Osteoblast (primary cell): ENCODE results near the gene UQCC2. TPM values are rescaled to one million over a fixed set of nuclear protein-coding genes. Genes with fewer than 3 reads are reported as not detected.
A peak's percentile ranks its signal among the peaks of the same experiment; 100 is the strongest.

Experiments used
- DNase-seq: peaks from one replicate; pipeline ENCODE4 v3.0.0; 2011; ENCODE audit warnings: low spot score, mixed read lengths; ENCODE audit not compliant: insufficient read length; ENCODE audit errors: missing footprints
- H2AFZ ChIP-seq: 2 replicates; pipeline ENCODE4 v1.6.0; 2011; ENCODE audit warnings: mild to moderate bottlenecking, low read length
- H3K27ac ChIP-seq: 2 replicates; pipeline ENCODE4 v1.5.1; 2011; ENCODE audit warnings: mild to moderate bottlenecking, low read depth, low read length, moderate library complexity
- H3K27me3 ChIP-seq: 2 replicates; pipeline ENCODE4 v1.6.0; 2012; ENCODE audit warnings: mild to moderate bottlenecking, control low read depth, inconsistent platforms, low read length, moderate library complexity; ENCODE audit not compliant: insufficient read depth
- H3K36me3 ChIP-seq: 2 replicates; pipeline ENCODE4 v1.5.1; 2011; ENCODE audit warnings: mild to moderate bottlenecking, low read length, control low read depth, moderate library complexity; ENCODE audit not compliant: insufficient read depth
- H3K4me1 ChIP-seq: 2 replicates; pipeline ENCODE4 v1.5.1; 2011; ENCODE audit warnings: mild to moderate bottlenecking, low read length, control low read depth, moderate library complexity; ENCODE audit not compliant: insufficient read depth
- H3K4me2 ChIP-seq: 2 replicates; pipeline ENCODE4 v1.6.0; 2011; ENCODE audit warnings: mild to moderate bottlenecking, low read length; ENCODE audit not compliant: insufficient read depth
- H3K4me3 ChIP-seq: fragments of 200-600 bp; sonication (generic); 3 replicates; pipeline ENCODE4 v1.5.1; 2012; ENCODE audit warnings: mild to moderate bottlenecking, low read length, inconsistent platforms; ENCODE audit not compliant: insufficient read depth
- H3K79me2 ChIP-seq: 2 replicates; pipeline ENCODE4 v1.6.0; 2012; ENCODE audit warnings: mild to moderate bottlenecking, low read length, control low read depth, inconsistent platforms; ENCODE audit not compliant: insufficient read depth
- H3K9me3 ChIP-seq: 2 replicates; pipeline ENCODE4 v1.5.1; 2011; ENCODE audit warnings: low read depth, low read length, control low read depth
- H4K20me1 ChIP-seq: 2 replicates; pipeline ENCODE4 v1.6.0; 2012; ENCODE audit warnings: mild to moderate bottlenecking, low read length, control low read depth; ENCODE audit not compliant: insufficient read depth
- total RNA-seq: library from RNA; depleted of rRNA; stranded (reverse); fragments of >200 nt; gene quantifications from 2 replicates; pipeline ENCODE4 v1.2.3, GENCODE V29; 2012
- TF ChIP-seq, protein P1 (sequence below): IDR thresholded peaks from 2 replicates; pipeline ENCODE4 v1.5.1; 2011; ENCODE audit warnings: mild to moderate bottlenecking, low read depth, low read length, moderate library complexity; ENCODE audit errors: extremely low read depth

The UQCC2 gene
- total RNA-seq: 15.2 and 20.0 TPM in 2 replicates

DNA sequence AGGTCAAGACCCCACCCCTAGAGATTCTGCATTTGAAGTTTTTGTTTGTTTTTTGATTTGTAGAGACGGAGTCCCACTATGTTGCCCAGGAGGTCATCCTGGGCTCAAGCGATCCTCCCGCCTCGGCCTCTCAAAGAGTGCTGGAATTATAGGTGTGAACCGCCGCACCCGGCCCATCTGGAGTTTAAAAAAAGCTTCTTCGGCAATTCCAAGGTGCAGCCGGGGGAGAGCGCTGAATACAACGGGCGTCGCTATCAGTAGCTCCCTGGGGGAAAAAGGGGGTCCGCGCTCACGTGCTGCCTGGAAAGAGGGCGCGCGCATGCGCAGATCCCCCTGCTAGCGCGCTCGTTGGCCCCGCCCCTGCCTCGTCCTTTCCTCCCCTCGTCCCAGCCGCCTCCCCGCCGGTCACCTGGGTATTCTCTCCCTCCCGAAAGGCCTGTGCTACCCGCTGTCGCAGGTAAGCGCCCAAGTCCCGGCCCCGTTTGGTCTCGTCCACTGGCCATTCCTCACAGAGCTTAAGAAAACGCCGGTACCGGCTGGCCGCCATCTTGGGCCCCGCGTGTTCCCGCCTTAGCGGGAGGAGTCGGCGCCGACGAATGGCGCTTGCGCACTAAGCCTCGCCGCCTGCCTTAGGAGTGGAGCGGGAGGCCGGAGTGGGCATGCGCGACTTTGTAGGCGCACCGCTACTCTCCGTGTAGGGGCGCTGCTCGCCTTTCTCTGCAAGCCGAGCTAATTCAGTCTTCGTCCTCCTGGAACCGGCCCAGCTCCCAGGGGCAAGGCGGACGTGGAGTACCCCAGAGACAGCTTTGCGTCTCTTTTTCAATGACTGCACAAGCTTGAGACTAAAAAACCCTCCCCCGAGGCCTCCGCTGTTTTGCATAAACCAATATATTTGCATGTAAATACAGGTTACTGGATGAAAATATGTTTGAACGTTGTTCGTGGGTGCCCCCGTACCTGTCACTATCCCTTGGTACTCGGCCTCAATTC lies at the start of gene UQCC2:
TSS of gene UQCC2 (minus strand) at position 561 of the 990 bp plus-strand sequence. CDS start at position 547, 14 bp downstream.
- H3K27me3 ChIP-seq: no peaks in the 10 kb centered on the region
- H2AFZ ChIP-seq: peak within 1 kb of the TSS; percentile 99
- peaks cover 19% of the 10 kb centered on the region for H3K4me1 ChIP-seq
- peak within 1 kb of the TSS; percentile 96 for H3K4me3 ChIP-seq
- H3K79me2 ChIP-seq: peaks cover 34% of the 10 kb centered on the region
- peak within 1 kb of the TSS; percentile 86 for H3K4me2 ChIP-seq
- TF ChIP-seq, protein P1, sequence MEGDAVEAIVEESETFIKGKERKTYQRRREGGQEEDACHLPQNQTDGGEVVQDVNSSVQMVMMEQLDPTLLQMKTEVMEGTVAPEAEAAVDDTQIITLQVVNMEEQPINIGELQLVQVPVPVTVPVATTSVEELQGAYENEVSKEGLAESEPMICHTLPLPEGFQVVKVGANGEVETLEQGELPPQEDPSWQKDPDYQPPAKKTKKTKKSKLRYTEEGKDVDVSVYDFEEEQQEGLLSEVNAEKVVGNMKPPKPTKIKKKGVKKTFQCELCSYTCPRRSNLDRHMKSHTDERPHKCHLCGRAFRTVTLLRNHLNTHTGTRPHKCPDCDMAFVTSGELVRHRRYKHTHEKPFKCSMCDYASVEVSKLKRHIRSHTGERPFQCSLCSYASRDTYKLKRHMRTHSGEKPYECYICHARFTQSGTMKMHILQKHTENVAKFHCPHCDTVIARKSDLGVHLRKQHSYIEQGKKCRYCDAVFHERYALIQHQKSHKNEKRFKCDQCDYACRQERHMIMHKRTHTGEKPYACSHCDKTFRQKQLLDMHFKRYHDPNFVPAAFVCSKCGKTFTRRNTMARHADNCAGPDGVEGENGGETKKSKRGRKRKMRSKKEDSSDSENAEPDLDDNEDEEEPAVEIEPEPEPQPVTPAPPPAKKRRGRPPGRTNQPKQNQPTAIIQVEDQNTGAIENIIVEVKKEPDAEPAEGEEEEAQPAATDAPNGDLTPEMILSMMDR: peak; percentile 73
- H3K36me3 ChIP-seq: peaks cover 25% of the 10 kb centered on the region
- H3K9me3 ChIP-seq: no peaks in the 10 kb centered on the region
- DNase-seq: peak; percentile 98
- H4K20me1 ChIP-seq: peaks cover 6% of the 10 kb centered on the region
- peak within 1 kb of the TSS; percentile 87 for H3K27ac ChIP-seq

DNA sequence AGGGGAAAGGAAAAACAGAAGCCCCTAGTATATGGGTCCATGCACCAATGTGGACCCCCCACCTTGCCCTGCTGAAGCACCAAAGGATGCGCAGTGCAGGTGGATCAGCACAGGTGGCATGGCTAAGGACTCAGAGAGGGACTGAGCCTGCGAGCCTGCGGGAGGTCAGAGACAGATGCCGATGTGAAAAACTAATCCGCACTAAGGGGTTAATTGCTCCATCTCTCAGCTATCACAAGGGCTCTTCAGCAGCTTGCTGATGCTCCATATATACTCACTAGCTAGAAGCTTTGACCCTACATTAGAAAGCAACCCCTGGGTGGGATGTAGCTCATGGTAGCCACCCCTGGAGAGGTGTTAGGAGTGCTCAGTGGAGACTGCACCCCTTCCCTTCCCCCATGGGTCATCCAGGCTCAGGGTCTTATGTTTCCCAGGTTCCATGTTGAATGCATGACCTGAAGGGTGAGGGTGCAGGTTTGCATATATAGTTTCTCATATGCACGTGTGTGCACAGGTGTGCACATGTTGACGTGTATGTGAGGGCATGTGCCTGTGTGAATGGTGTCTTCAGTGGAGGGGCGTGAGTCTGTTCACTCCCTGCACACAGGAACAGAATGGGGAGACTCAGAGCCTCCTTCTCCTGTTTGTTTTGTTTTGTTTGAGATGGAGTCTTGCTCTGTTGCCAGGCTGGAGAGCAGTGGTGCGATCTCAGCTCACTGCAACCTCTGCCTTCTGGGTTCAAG lies 48.6 kb upstream of the UQCC2 start:
- Histone ChIP-seq H4K20me1 (no peaks in the 10 kb centered on the region), H3K79me2 (no peaks in the 10 kb centered on the region), H3K4me3 (no peak overlapping the region), H3K4me1 (peaks cover 8% of the 10 kb centered on the region), H3K4me2 (no peak overlapping the region), H3K36me3 (no peaks in the 10 kb centered on the region), H3K27ac (no peak overlapping the region), H3K9me3 (no peaks in the 10 kb centered on the region), H3K27me3 (no peaks in the 10 kb centered on the region), H2AFZ (no peak overlapping the region)
- no peak for DNase-seq
- TF ChIP-seq, protein P1: no peak

DNA sequence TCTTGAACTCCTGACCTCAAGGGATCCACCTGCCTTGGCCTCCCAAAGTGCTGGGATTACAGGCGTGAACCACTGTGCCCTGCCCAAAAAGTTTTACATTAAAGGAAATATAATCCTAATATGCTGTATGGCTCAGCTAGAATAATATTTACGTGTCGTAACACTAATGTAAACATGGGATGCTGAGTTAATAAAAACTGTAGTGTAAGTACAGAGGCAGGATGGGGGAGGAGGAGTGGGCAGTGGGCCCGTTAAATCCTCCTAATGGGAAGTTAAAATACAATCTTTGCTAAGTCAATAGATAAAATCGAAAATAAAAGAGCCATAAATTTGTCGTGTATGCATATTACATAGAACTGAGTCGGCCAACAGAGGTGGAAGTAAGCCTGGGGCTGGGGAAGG lies 47.3 kb upstream of the UQCC2 start:
- TF ChIP-seq, protein P1: no peak
- H3K36me3 ChIP-seq: no peaks in the 10 kb centered on the region
- H3K79me2 ChIP-seq: no peaks in the 10 kb centered on the region
- H3K27me3 ChIP-seq: no peaks in the 10 kb centered on the region
- no peaks in the 10 kb centered on the region for H3K9me3 ChIP-seq
- no peak overlapping the region for H2AFZ ChIP-seq
- peaks cover 8% of the 10 kb centered on the region for H3K4me1 ChIP-seq
- H3K27ac ChIP-seq: no peak overlapping the region
- H4K20me1 ChIP-seq: no peaks in the 10 kb centered on the region
- H3K4me2 ChIP-seq: no peak overlapping the region
- DNase-seq: no peak
- no peak overlapping the region for H3K4me3 ChIP-seq

DNA sequence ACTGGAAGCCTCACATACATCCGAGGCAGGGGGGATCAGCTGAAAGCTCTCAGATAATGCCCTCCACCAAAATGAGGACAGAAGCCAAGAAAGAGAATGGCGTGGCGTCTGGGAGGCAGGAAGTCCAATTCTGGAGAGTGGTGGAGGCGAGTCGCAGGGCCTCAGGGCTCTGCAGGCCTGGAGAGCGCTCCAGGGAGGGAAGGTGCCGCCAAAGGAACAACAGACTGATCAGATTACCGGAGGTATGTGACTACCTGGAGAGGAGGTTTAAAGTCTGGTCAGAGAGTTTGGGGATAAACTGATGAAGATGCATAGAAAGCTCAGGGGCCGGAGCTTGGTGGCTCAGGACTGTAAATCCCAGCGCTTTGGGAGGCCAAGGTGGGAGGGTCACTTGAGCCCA lies 46.4 kb upstream of the UQCC2 start:
- peak; percentile 30 for DNase-seq
- no peaks in the 10 kb centered on the region for H3K27me3 ChIP-seq
- no peaks in the 10 kb centered on the region for H3K36me3 ChIP-seq
- TF ChIP-seq, protein P1: no peak
- H3K4me3 ChIP-seq: no peak overlapping the region
- H2AFZ ChIP-seq: no peak overlapping the region
- no peaks in the 10 kb centered on the region for H3K79me2 ChIP-seq
- H3K4me2 ChIP-seq: no peak overlapping the region
- H4K20me1 ChIP-seq: no peaks in the 10 kb centered on the region
- H3K4me1 ChIP-seq: peaks cover 3% of the 10 kb centered on the region
- H3K9me3 ChIP-seq: no peaks in the 10 kb centered on the region
- H3K27ac ChIP-seq: no peak overlapping the region
